GM18526 (cell line): Measurements from ENCODE around the gene PDZD2.

Experiments
- POLR2A ChIP-seq: IDR thresholded peaks from 3 replicates; pipeline ENCODE4 v1.6.1; 2011; ENCODE audit not compliant: insufficient read length; ENCODE audit errors: extremely low read depth

PDZD2 gene

DNA sequence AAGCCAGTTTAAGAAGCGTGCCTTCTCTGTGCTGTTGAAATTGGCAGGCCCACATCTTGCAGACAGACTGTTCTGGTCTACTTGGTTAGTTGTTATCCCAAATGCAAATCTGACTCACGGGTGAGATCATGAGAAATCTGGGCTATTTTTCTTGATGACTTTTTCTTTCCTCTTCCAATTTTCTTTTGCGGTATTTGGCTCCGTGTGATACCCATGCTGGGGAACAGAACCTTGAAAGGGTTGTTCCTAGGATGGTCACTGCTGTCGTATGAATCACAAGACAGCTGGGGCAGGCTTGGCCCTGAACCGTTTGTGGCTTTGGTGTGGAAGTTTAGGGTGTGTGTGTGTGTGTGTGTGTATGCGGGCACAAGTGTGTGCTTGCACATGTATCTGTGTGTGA is 24.6 kb downstream of the PDZD2 start:
- TF ChIP-seq POLR2A = no peak

DNA sequence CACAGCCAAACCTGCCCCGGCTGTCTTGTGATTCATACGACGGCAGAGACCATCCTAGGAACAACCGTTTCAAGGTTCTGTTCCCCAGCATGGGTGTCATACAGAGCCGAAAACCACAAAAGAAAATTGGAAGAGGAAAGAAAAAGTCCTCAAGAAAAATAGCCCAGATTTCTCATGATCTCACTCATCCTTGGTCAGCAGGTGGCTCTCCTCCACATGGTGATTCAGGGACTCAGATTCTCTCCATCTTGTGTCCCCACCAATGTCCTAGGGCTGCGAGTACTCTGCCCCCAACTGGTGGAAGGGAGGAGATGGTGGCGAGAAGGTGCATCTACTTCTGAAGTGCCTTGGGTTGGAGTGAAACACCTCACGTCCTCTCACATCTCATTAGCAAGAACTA is 25.6 kb downstream of the PDZD2 start:
- TF ChIP-seq POLR2A = no peak

- TF ChIP-seq POLR2A = no peak
These were observed 32.4 kb downstream of the PDZD2 start for GRCh38 chr5:31671339-31671741.

GRCh38 chr5:31674371-31674951 is 35.5 kb downstream of the PDZD2 start:
- no peak for TF ChIP-seq POLR2A

DNA sequence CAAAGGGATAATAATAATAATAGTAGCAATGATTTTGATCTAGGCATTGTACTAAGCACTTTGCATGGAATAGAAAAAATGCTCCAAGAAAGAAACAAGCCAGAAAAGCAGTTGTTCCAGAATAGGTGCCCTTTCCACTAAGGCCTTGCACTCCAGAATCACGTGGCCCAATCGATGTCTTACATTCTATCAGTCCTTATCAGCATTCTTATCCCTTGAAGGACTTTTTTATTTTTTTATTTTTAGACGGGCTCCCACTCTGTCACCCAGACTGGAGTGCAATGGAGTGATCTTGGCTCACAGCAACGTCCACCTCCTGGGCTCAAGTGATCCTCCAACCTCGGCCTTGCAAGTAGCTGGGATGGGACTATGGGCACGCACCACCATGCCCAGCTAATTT is 36.5 kb downstream of the PDZD2 start:
- no peak for TF ChIP-seq POLR2A

GRCh38 chr5:31678180-31678579 is 39.2 kb downstream of the PDZD2 start:
- no peak for TF ChIP-seq POLR2A

GRCh38 chr5:31680528-31680927 is 41.6 kb downstream of the PDZD2 start:
- no peak for TF ChIP-seq POLR2A

DNA sequence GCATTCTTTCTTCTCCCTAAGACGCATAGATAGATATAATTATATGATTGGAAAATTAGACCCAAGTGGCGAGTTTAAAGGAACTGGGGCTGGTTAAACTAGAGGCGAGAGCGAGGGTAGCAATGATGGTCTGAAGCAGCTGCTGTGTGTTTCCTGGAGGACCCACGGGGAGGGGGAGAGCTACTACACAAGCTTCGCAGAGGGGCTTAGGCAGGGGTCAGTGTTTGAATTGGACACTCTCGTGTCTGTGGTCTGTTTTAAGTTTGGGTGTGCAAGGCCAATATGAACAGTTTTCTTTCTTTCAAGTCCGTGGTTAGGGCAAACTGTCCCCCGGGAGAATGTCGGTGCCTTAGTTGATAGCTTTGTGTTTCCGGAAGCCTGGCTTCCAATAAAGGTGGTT is 43.1 kb downstream of the PDZD2 start:
- no peak for TF ChIP-seq POLR2A

DNA sequence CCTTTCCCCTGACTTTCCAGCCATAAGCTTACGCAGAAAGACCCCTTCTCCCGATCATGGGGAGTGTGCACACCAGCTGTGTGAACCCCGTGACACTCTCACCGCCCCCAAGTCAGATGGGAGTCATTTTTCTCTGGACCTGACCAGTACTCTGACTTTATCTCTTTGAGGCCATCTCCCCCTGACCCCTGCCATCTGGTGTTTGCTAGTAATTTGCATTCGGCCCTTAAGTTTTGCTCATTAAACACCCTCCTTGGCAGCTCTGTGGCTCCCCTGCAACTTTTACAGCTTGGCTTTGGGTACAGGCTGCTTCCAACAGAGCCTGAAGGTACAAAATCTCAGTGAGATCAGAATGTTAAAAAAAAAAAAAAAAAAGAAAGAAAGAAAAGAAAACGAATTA is 43.9 kb downstream of the PDZD2 start:
- TF ChIP-seq POLR2A = no peak

GRCh38 chr5:31688515-31689092 is 49.7 kb downstream of the PDZD2 start:
- no peak for TF ChIP-seq POLR2A

- TF ChIP-seq POLR2A = no peak
These were observed 53.8 kb downstream of the PDZD2 start for GRCh38 chr5:31692561-31693221.

GRCh38 chr5:31698673-31699072 is 59.7 kb downstream of the PDZD2 start:
- TF ChIP-seq POLR2A = no peak

DNA sequence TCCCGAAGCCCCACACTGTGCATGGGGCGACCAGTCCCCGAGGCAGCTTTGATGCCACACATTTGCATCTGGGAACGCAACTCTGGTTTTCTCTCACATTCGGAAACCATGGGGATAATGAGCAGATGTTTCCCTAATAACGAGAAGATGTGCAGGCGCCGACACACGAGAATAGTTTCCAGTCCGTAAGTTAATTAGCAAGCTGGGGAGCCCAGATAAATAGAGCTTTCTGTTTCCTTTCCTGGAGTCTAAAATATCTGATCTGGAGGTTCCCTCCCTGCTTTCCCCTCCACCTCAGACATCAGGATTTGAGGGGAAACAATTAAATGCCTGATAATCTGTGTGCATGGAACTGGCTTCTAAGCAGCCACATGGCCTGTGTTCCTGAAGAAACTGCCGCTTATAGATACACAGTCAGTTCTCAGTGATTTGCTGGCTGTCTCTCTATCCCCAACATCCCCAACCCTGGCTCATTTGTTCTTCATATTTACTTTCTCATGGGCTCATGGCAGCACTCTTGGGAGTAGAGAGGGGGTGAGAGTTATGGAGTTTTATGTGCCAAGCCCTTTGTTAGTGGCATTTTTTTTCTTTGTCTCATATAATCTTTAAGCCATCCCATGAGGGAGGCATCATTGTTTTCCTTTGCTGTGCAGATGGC is 62.8 kb downstream of the PDZD2 start:
- no peak for TF ChIP-seq POLR2A

DNA sequence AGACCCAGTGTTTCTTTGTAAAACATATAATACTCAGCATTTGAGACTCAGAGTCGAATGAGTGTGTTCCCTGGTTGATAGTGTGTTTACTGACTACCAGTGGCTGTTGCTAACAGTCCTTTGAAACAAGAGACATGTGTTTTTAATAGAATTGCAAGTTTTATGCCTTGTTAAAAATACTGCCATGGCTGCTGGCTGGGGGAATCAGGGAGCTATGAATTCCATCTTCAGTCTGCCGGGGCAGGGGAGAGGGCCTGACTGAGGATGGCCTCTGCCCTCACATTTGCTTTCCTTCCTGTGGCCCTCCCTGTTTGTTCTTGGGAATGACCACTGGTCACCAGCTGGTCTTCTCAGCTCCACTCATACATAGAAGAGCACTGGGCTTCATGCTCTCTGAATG is 63.8 kb downstream of the PDZD2 start:
- TF ChIP-seq POLR2A = no peak

DNA sequence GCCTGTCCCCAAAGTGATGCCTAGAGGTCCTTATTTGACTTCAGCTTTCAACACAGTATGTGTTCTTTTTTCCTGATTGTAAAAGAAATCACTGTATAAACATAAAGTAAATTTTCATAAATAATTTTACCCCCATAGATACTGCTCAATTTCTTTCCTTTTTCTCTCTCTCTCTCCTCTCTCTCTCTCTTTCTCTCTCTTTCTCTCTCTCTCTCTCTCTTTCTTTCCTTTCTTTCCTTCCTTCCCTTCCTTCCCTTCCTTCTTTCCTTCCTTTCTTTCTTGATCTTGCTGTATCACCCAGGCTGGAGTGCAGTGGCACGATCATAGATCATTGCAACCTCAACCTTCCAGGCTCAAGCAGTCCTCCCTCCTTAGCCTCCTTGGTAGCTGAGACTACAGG is 64.8 kb downstream of the PDZD2 start:
- TF ChIP-seq POLR2A = no peak

DNA sequence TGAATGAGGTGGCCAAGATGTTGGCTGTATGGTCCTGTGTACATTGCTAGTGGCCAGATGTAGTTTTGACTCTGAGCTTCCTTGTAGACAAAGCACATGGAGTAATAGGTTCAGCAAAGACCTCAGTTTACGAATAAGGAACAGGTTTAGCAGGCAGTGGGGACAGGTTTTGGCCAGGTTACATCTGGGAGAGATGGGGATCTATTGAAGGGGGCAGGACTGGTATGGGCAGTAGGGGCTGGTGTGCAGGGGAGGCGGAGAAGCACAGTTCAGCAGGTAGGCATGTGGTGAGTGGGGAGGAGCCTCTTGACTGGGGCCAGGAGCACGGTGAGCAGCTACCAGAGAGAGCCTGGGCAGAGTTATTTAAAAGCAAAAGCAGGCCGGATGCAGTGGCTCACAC is 67.3 kb downstream of the PDZD2 start:
- TF ChIP-seq POLR2A = no peak
